NCI-H446 treated with DMSO at 0.1 percent for 48 hours (cell line): ENCODE measurements around the gene TSPAN7.

ENCODE experiments used
- DNase-seq: peaks from one replicate; lab custom pipeline; 2025; lab: John Stamatoyannopoulos, UW

The TSPAN7 gene, protein sequence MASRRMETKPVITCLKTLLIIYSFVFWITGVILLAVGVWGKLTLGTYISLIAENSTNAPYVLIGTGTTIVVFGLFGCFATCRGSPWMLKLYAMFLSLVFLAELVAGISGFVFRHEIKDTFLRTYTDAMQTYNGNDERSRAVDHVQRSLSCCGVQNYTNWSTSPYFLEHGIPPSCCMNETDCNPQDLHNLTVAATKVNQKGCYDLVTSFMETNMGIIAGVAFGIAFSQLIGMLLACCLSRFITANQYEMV

DNA sequence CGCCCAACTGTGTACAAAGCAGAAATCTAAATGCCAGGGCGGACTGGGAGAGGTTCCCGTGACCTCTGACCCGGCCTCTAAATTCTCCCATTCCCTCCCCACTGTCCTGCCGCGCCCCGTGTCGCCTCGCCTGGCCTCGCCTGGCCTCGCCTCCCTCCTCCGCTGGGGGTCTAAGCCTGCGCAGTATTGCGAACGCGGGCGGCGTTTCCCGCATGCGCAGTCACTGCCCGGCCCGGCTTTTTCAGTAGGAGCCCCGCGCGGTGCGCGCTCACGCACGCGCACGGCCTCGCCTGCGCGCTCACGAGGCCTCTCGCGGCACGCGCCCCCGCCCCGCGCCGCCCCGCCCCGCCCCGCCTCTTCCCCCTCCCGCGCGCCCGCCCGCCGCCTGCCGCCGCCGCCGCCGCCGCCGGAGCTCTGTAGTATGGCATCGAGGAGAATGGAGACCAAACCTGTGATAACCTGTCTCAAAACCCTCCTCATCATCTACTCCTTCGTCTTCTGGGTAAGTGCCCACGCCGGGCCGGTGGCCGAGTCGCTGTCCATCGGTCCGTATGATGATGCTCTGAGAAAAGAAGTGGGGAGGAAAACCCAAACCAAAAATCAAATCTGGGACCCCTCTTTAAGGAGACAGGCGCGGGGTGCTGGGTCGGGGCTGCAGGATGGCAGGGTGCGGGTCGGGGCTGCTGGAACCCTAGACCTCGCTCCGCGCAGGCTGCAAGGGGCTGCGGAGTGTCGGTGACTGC is at the start of gene TSPAN7:
Gene TSPAN7, plus strand, starts transcription at position 417 of the 743 bp plus-strand sequence. Its CDS starts 5 bp downstream, at position 422.
- peak; percentile 63 for DNase-seq

DNA sequence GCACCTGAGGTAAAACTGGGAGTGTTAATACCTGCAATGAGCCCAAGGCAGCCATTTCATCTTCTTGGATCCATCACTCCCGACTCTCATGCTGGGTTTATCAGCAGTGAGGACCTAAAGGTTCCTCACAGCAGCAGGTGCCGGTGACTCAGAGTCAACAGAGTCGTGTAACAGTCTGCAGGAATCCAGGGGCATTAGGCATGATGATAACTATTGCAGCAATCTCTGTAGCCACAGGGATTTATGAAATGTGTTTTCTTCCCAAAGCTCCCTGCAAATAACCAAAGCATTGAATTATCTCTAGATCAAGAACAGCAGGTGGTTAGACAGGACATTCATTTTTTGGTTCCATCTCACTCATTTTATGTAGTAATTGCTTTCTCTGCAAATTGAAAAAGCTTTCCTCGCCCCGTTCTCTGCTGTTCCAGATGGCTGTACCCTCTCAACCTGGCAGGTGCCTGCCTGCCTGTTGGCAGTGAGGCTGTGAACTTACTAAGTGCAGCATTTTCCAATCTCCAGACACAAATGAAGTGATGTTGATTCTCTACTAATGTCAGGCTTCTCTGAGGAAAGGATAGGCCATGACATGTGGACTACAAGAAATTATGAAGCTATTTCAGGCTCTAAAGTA is 48.1 kb upstream of the TSPAN7 start:
- no peak for DNase-seq

DNA sequence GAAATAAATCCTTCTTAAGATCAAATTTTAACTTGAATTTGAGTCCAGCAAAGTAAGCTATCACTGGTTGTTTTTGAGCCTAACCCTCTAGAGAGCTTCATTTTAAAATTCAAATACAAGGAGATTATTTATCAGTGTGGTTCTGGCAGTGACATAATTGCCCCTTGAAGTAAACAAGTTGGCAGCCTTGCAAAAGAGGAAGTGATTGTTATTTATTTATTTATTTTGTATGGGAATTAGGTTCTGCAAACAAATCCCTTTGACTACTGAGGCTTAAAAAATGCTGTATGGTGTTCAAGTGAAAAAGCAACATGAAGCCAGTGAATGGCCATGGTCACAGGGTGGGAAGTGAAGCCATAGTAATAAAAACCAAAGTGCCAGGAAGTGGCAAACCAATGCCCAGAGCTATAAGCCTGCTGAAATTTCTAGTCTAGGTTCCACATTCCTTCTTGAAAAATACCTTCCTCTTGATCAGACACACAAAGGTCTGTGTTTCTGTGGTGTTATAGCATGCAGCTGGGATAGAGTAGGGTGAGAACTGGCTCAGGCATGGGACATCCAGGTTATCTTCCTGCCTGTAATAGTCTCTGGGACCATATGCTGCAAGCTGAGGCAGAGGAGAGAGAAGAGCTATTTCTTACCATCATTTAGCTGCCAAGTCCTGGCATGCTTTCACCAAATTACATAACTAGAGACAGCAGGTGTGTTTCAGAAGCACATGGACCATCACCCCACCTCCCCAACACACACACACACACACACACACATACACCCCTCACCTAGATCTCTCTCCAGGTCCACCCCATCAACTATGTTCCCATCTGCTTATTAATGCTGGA is 47.1 kb upstream of the TSPAN7 start:
- no peak for DNase-seq

DNA sequence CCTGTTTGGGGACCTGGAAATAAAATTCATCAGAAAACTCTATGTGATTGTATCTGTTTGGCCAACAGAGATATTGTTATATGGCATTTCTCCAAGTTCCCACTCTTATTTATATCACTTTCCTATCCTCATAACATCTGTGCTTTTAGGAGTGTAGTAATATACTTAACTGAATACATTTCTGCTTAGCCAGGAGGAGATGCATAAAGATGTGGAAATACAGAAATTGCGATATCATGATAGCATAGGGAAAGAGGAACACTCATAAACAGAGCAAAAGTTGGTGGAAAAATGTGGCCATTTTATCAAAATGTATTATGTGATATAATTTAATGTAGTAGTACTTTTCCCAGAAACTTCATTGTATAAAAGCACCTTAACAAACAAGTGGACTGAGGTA is 46.1 kb upstream of the TSPAN7 start:
- DNase-seq: no peak

DNA sequence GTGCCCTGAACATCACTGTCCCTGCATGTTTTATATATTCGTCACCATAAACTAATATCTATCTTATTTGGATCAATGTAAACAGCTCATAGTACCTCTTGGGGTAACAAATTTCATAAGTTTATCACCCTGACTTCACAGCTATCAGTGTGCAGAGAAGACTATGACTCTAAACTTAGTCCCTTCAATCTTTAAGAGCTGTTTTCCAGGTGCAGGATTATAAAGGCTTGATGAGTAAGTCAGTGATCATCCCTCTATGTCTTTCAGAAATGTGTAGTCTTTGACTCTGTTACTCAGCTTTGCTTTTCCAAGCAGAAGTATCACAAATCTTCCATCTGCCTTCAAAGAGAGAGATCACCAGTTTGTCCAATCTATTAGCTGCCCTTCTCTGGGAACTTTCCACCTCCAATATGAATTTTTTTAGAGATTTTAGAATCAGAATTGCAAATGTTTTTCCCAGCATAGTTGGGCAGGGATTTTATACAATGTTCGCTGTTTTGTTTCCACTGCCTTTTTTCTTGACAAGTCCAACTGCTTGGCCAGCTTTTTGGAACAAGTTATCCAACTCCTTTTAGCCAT is 45.1 kb upstream of the TSPAN7 start:
- DNase-seq: no peak

DNA sequence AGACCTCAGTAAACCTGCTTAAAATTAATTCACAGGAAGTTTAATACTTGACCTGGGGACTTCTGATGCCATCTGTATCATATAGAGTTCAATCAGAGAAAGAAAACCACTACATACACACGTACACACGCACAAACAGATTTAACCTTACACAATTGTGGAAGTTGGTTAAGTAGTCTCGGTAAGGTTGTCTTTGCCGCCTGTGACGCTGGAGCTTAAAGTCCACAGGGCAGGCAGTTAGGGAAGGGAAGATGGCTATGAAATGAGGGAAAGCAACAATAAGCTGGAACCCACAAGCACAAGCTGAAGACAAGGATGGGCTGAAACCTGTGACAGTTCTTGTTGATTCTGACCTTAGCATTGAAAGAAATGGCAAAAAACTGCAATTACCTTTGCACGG is 41.7 kb upstream of the TSPAN7 start:
- no peak for DNase-seq

DNA sequence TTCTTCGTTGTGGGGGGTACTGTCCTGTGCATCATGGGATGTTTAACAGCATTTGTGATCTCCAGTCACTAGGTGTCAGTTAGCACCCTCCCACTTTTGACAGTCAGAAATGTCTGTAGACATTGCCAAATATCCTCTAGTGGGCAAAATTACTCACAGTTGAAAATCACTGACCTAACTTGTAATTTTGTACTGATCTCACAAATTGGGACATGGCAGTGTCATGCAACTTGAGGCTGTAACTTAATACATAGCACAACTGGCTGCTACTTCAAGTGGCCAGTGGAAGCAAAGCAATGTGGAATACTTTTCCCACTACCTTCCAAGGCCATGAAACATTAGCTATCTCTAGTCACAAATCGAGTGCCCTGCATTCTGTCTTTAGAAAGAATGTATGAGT is 23.2 kb upstream of the TSPAN7 start:
- no peak for DNase-seq

DNA sequence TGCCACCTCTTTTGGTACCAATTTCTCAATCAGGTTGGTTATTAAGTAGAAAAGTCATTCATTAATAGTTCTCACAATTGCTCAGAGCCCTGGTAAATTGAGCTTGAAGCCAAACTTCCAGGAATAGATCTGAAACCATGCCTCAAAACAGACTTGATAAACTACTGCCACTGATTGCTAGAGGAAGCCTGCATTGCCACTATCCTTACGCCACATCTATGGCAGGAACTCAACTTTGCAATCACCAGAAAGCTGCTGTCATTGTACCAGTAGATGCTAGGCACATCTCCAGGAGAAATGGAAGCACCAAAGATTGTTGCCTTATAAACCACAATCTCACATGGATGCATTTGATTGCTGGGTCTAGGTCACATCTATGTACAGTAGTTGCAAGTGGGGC is 21.6 kb upstream of the TSPAN7 start:
- DNase-seq: no peak

DNA sequence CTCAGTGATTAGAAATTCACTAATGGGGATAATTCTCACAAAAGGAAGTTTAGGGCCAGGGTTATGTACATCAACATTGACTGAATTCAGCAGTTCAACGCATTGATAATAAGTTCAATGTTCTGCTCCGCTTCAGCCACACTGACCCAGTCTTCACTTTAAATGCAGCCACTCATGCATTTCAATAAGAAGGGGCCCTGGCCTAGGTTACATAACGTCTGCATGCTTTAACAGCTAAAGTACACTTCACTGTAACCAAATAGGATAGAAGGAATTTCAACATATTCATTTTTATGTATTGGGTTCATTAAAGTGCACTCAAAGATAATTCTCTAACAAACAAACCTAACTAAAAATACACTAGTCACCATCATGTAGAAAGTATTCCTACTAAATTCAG is 12.8 kb upstream of the TSPAN7 start:
- DNase-seq: no peak

DNA sequence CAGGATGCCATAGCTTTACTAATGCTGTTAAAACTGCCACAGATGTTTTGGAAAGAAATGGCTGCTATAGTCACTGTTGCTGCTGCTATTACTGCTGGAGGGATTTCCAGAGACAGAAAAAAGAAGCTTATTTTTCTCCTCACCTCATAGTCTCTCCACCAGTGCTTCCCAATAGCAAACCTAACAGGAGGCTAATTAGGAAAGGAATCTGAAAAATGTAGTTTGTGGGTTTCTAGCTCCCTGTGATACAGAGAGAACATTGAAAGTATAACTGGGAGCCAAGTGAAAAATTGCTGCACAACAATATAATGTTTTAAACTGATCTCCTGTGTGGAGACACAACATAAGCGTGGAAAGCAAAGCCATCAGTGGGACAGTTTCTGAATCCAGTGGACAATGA is 8.6 kb upstream of the TSPAN7 start:
- no peak for DNase-seq

DNA sequence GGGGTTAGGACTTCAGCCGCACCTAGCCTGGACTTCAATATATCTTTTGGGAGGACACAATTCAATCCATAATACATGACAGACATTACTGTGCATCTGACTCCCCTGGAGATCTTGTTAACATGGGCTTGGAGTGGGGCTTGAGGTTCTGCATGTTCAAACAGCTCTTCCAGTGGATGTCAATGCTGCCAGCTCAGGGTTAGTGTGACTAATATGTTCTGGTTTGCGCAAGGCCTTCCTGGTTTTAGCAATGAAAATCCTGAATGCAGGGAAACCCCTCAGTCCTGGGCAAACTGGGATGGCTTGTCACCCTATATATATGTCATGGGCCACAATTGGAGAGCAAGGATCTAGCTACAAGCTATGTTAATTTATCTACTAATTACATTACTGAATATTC is 2.7 kb upstream of the TSPAN7 start:
- DNase-seq: no peak

DNA sequence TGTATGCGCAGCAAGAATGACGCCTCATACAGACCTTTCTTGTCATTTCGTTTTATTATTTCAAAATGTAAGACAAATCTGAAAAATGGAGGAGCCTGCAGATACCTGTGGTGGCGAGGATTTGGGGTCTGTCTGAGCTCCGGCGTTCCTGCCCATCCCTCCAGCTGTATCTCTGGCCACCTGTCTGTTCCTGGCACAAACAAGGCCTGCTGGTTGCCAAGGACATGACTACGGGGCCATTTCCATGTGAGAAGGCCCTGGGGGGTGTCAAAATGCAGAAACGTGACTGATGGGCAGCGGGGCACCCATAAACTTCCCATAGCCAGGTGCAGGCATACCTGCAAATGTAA is 591 bp upstream of the TSPAN7 start:
- no peak for DNase-seq

DNA sequence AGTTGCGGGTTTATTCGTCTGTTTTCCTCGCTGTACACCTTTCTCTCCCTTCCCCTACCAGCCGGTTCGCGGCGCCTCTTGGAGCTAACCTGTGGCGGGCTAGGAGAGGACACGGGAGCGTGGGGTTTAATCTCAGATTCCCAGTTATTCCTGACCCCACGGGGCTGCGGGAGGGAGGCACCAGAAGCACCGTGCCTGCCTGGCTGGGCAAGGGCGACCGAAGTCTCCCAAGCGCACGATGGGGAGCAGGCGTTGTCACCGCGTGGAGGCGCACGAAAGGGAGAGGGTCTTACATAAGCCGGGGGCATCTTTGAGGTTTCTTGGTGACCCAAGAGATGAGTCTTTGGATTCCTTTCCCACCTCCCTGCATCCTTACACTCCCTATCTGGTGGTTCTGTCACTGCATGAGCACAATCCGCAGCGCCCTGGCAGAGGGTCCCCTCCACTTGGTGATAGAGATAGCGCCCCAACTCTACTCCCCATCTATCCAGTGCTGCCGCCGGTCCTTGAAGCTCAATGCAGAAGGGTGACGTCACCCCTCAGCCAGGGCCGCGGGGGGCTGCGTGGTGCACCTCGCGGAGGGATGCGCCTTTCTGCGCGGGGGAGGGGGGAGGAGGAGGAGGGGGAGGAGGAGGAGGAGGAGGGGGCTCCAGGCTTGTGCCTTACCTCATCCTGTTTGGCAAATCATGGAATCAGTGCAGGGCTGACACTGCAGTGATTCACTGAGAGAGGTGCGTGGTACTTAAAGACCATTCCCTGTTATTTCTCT is 793 bp downstream of the TSPAN7 start:
- DNase-seq: peak; percentile 38

DNA sequence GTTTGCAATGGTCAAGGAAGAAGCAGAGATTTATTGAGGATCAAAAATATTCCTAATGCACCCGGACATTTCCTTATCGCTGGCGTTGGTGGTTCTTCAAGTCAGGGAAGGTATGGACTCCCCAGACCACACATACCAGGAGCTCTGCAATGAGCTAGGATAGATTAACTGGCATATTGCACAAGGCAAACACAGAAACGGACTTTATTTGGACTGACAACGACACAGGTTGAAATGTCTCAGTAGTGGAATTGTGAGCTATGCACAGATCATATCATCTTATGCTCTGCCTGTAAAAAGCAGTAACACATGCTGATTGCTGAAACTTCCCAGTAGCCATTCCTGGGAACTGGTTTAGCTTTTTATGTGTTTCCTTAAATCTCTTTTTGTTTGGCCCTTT is 1.7 kb downstream of the TSPAN7 start:
- no peak for DNase-seq

DNA sequence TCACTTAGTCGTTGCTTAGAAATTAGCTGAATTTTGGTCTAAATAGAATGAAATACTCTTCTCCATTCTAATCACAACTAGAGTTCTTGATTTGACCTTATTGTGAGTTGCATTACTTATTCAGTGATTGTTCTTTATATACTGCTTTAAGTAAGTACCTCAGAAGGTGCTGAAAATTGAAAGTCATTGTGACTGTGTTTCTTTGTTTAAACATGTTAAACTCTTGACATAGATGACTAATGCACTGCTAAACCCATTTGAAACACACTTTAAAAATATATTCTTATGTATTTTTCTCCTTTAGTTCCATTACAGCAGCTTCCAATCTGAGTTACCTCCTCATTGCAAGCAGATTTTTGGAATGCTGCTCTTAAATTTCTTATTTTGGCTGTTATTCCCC is 9.1 kb downstream of the TSPAN7 start:
- DNase-seq: no peak

DNA sequence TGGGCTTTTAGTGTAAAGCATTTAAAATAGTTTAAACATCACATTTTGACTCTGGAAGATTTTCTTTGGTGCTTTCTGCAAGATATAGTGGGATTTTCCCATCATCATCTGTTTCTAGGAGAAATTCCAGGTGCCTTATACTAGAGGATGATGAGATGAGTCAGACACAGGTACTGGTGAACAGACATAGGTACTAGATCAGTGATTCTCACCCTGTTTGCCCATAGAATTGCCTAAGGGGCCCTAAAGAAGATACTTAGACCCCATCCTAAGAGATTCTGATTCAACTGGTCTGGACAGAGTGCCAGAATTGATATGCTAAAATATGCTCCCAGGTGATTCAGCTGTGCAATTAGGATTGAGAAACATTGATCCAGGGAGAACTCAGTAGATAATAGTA is 9.7 kb downstream of the TSPAN7 start:
- DNase-seq: no peak

DNA sequence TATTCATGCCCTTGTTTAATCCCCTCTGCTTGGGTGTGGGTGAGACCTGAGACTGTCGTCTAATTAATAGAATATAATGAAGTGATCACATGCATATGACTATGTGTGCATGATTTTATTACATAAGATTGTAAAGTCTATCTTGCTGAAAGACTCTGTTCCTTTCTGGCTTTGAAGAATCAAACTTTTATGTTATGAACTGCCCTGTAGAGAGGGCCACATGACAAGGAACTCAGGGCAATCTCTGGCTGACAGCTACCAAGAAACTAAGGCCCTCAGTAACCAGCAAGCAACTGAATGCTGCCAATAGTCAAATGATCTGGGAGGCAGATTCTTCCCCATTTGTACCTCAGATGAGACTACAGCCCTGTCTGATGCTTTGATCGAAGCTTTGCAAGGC is 13.5 kb downstream of the TSPAN7 start:
- no peak for DNase-seq

DNA sequence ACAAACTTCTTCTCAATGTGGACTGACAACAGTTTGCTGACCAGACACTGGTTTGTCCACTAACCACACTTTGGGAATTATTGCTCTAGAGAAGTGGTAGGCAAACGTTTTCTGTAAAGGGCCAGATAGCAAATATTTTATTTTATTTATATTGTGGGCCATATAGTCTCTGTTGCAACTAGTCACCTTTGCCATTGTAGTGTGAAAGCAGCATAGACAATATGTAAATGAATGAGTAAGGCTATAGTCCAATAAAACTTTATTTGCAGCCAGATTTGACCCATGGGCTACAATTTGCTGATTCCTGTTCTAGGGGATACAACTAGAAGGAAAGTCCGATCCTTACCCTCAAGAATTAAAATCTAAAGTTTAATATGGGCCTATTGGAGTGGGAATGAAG is 14.5 kb downstream of the TSPAN7 start:
- no peak for DNase-seq

DNA sequence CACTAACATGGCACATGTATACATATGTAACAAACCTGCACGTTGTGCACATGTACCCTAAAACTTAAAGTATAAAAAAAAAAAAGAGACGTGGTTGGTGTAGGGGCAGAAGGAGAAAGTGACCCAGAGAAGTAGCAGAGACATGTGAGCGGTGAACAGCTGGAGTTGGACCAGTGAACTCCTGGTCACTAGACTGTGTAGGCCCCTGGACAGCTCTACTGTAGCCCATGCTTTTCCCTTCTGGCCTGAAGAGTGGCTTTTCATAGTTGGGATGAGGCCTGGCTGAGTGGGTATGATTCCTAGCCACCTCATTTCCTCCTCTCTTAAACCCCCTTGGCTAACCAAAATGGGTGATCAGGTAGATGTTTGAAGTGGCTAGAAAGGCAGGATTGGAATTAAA is 16.4 kb downstream of the TSPAN7 start:
- DNase-seq: no peak

DNA sequence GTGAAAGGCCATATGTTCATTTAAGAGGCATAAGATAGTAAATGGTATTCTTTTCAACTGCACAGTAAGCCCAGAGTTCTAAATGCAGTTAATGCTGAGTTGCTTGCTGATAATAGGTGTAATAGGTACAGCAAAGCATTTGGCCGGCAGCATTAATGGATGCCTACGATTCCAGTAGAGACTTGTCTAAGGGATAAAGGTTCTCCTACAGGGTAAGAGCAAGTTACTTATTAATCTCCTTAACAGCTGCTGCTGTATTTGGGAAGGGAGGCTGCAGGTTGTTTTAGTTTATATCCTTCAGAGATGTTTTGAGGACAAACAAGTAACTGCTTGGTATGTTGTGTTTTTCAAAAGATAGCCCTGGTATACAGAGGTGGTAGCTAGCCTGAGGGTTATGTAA is 16.8 kb downstream of the TSPAN7 start:
- DNase-seq: no peak

DNA sequence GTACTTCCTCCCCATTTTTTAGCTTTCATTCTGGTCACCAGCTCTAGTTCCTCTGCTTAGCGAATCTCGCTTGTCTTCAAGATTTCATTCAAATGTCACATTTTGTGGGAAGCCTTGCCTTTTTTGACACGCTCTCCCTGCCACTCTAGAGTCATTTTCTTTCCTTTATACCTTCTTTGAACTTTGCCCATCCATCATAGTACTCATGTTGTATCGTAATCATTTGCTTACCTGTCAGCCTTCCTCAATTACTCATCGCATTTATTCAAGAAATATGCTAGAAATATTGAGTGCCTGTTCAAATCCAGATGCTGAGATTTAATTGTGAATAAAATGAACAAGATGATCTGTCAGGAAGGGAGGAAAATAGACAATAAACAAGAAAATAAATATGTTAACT is 21.8 kb downstream of the TSPAN7 start:
- no peak for DNase-seq

DNA sequence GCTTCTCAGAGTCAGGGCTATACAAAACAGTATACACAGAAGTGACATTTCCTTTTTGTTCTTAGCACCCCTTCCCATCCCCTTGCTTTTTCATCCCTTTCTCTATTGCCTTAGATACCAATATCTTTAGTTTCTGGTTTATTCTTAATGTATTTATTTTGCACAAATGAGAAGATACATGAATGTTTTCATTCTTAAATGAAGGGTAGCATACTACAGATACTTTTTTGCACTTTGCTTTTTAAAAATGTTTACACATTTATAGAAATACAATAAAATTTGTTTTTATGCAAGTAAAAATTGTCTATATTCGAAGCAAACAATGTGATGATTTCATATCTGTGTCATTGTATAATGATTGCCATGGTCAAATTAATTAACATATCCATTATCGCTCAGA is 33.1 kb downstream of the TSPAN7 start:
- no peak for DNase-seq
